SK-MEL-5 (cell line): ENCODE data around the gene TIAM1. TPM values are rescaled to one million over a fixed set of nuclear protein-coding genes. Genes with fewer than 3 reads are reported as not detected.
A peak's percentile ranks its signal among the peaks of the same experiment; 100 is the strongest.

Experiments used
- DNase-seq: peaks from one replicate; pipeline ENCODE4 v3.0.0-alpha.2; 2016; ENCODE audit warnings: low read depth, low spot score
- in situ Hi-C: cut with HindIII; loops from 2 replicates; pipeline ENCODE4 v1.10.0; 2016; ENCODE audit warnings: low sequenced_read_pairs, high pct_unique_total_duplicates, low pct_unique_long_range_greater_than_20kb
- total RNA-seq: library from RNA; depleted of rRNA; stranded (reverse); fragments of >200 nt; shearing (Covaris generic); gene quantifications from 2 replicates; pipeline ENCODE4 v1.2.3, GENCODE V29; 2014

The TIAM1 gene
- total RNA-seq, 1 experiment from 2014 or later: 4.3 TPM

DNA sequence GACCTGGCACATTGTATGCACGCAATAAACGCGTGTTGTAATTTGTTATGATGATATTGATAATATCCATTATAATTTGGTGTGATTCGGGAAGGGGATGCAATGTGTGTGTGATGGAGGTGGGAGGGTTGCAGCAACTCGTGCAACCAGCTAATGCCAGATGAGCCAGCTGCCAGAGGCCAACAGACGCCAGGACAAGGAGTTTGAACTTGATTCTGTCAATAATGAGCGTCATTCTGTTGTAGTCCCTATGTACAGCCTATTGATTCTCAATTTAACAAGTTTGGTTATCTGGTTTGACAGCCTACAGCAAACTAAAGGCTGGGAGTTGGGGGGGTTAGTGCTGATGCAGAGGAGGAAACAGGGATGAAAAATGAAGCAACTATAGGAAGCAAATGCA, 35.5 kb downstream of the TIAM1 start:
- in situ Hi-C loops: no loop called here
- no peak for DNase-seq

DNA sequence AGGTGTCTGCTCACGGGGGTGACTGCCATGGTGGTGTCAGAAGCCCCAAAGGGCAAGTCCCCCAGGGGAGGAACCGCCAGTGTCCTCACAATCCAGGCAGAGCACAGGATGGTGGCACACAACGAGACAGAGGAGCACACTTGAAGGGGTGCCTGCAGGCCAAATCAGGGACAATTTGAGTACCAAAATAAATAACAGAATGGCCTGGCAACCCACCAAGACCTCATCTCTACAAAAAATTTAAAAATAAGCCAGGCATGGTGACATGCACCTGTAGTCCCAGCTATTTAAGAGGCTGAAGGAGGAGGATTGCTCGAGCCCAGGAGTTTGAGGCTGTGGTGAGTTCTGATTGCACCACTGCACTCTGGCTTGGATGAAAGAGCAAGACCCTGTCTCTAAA, 38.2 kb downstream of the TIAM1 start:
- DNase-seq: no peak
- in situ Hi-C loops: no loop called here

DNA sequence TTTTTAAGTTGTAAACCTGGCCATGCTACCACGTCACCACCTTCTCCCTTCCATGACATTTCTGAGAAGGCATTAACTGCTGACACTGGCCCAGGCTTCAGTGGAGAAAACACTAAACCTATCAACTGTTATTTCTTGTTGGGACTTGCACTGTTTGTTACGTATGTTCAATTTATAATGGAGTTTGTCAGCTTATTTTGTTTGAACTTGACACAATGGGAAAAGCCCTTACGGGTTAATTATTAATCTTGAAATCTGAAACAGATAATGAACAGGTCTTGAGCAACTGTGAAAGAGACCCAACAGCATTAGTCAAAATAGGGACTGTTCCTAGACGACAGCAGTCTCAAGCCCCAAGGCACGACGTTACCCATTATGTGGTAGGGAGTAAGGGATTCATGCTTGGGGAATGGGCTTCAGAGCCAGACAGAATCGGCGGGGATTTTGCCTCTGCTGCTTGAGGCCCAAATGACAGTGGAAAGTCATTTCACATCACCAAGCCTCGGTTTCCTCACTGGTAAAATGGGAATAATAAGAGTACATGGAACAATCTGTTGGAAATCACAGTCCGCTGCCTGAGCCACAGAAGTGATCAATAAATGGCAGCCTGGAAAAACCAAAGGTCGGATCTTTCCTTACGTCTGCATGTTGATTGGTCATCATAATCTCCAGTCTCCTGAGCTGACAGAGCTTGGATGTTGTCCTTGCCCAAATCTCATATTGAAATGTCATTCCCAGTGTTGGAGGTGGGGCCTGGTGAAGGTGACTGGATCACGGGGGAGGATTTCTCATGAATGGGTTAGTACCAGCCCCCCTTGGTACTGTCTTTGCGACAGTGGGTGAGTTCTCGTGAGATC, 44.5 kb downstream of the TIAM1 start:
- in situ Hi-C loops: no loop called here
- no peak for DNase-seq

- no peak for DNase-seq
- in situ Hi-C loops: no loop called here
Measured at GRCh38 chr21:31298618-31299269, 45.3 kb downstream of the TIAM1 start.

GRCh38 chr21:31297806-31298205, 46.3 kb downstream of the TIAM1 start:
- no peak for DNase-seq
- in situ Hi-C loops: no loop called here

DNA sequence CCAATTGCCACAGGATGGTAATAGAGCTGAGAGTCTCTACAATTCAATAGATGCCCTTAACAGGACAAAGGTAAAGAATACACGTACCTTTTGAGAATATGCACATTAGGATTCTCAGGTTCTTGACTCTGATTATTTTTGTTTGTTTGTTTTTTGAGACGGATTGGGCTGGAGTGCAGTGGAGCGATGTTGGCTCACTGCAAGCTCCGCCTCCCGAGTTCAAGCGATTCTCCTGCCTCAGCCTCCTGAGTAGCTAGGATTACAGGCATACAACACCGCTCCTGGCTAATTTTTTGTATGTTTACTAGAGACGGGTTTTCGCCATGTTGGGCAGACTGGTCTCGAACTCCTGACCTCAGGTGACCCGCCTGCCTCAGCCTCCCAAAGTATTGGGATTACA, 48.4 kb downstream of the TIAM1 start:
- in situ Hi-C loops: no loop called here

DNA sequence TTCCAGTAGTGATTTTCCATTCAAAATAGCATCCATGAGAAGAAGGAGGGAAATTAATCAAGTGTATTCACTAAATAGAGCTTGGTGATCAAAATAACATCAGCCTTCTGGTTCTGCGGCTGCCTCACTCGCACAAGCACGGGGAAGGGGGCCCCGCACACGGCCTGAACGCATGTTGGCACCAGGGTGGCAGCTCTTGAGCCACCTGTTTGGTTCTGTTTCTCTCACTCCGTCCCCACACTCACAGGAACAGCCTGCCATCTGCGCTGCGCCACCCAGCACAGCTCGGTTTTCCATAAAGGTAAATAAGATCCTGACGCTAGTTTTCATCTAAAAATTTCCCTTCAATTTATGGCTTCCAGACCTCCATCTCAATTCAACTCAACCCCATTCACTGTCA, 49.4 kb downstream of the TIAM1 start:
- in situ Hi-C loops: no loop called here
- no peak for DNase-seq

More for the DNA sequence above, 48.4 kb downstream of the TIAM1 start:
- DNase-seq: no peak

- DNase-seq: peak; percentile 34
- in situ Hi-C loops: no loop called here
Measured at GRCh38 chr21:31293986-31294385, 50.1 kb downstream of the TIAM1 start.

DNA sequence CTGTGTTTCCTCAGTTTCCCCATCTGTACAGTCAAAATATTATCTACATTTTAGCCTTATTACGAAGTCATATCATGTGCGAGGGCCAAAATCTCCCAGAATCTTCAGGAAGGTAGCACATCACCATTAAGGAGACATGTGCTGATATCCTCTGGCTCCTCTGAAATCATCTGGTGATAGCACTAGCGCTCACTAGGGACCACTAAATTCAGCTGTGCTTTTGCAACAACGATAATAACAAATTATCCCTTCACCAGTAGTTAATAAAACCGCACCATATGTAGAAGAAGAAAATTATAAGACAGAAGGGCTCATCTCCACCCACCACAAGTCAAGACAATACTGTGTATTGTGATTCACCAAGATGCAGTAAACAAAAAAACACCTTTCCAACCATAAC, 53.3 kb downstream of the TIAM1 start:
- in situ Hi-C loops: no loop called here
- no peak for DNase-seq

- in situ Hi-C loops: no loop called here
- DNase-seq: no peak
Measured at GRCh38 chr21:31289702-31290101, 54.4 kb downstream of the TIAM1 start.

DNA sequence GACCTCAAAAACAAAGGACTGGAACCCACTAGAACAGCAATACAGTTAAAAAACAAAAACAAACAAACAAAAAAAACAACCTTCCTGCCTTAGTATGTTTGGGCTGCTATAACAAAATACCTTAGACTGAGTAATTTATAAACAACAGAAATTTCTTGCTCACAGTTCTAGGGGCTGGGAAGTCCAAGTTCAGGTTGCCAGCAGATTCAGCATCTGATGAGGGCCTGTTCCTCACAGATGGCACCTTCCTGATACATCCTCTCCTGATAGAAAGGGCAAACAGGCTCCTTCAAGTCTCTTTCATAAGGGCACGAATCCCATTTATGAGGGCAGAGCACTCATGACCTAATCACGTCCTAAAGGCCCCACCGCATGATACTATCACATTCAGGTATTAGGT, 55.9 kb downstream of the TIAM1 start:
- DNase-seq: no peak
- in situ Hi-C loops: no loop called here

- no peak for DNase-seq
- in situ Hi-C loops: no loop called here
Measured at GRCh38 chr21:31287201-31287600, 56.9 kb downstream of the TIAM1 start.

DNA sequence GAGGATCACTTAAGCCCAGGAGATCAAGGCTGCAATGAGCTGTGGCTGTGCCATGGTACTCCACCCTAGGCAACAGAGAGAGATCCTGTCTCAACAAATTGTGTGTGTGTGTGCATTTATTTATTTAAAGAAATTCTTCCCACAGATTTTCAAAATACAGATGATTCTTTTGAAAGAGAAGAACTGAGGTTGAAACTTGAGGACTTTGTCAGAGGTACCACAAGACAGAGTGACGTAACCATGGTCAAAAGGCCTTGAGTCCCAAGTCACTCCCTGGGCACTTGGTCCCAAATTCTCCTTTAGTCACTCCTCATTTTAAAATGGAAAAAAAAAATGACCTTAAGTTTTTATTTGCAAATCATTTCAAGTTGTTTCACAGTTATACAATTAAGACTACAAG, 57.4 kb downstream of the TIAM1 start:
- DNase-seq: no peak
- in situ Hi-C loops: no loop called here

DNA sequence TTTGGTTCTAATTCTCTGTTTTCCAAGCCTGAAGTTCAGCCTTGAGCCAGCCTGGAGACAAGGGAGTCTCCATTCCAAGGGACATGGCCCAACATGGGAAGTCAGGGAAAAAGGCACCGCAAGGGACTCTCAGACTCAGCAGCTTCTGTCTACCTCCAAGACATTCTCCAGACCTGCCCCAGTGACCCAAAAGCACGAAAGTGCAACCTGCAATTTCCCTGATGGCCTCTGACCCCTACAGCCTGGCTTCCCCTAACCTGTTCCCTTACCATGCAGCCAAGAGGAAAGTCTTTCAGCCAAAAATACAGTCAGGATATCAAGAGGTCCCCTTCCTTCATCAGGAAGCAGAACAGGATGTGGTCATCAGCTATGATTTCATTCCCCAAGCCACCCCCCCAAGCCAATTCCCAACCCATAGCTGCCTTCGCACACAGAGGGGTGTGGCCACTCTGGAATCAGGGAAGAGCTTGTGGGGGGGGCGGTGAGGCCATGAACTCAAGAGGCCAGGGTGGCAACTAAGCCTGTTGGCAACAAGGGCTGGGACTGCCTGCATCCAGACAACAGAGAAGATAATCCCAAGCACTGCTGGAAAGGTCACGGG, 59.2 kb downstream of the TIAM1 start:
- no peak for DNase-seq
- in situ Hi-C loops: no loop called here

- in situ Hi-C loops: no loop called here
- no peak for DNase-seq
Measured at GRCh38 chr21:31283025-31283424, 61.0 kb downstream of the TIAM1 start.

GRCh38 chr21:31282095-31282709, 61.9 kb downstream of the TIAM1 start:
- DNase-seq: no peak
- in situ Hi-C loops: no loop called here

- in situ Hi-C loops: no loop called here
- DNase-seq: no peak
Measured at GRCh38 chr21:31281561-31281960, 62.5 kb downstream of the TIAM1 start.

DNA sequence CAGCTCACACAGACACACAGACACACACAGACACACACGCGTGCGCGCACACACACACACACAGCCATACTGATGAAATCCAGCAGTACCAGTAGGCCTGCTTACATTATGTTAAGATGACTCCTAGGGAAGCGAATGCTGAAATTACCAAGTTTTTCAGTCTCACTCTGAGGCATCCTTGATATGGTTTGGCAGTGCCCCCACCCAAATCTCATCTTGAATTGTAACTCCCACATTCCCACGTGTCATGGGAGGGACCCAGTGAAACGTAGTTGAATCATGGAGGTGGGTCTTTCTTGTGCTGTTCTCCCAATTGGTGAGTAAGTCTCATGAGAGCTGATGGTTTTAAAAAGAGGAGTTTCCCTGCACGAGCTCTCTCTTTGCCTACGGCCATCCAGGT, 64.1 kb downstream of the TIAM1 start:
- in situ Hi-C loops: no loop called here
- no peak for DNase-seq
